HCT116 (cell line): ENCODE measurements around the gene FBXO46. TPM values are rescaled to one million over a fixed set of nuclear protein-coding genes. Genes with fewer than 3 reads are reported as not detected.

Experiments used
- ATAC-seq: fragments of 200-7000 bp; cut with Tn5 transposase; 2 replicates; pipeline ENCODE4 v1.9.1; 2020; ENCODE audit warnings: mild to moderate bottlenecking, moderate library complexity
- BruUV-seq: library from RNA; stranded (reverse); fragments of 400-500 nt; replicated peaks from 2 replicates; lab custom pipeline; 2021; lab: Mats Ljungman, UMichigan
- CTCF ChIA-PET: fragments of 300-600 bp; sonication (Branson Sonifier 250); formaldehyde crosslinking; loops from one replicate; lab custom pipeline; 2021; ENCODE audit warnings: antibody characterized with exemption; lab: Charles Lee
- POLR2A ChIA-PET: fragments of 300-600, 350-600 bp; sonication (Branson Sonifier 250); formaldehyde crosslinking; loops from one replicate; lab custom pipeline; 2021; ENCODE audit warnings: antibody characterized with exemption; lab: Charles Lee
- RAD21 ChIA-PET, 2 experiments: fragments of 300-600 bp; sonication (Branson Sonifier 250); formaldehyde crosslinking; loops; one replicate each; lab custom pipeline; 2023; ENCODE audit warnings: low total read pairs in 2 of 2; ENCODE audit not compliant: uncharacterized antibody in 2 of 2, unreplicated experiment in 2 of 2, low non-redundant PET in 1 of 2; lab: Charles Lee
- DNase-seq: peaks from one replicate; pipeline ENCODE4 v3.0.0-alpha.2; 2010; ENCODE audit warnings: low read depth, low spot score
- H2AFZ ChIP-seq: fragments of 200-600 bp; shearing (Covaris generic), sonication (generic); 2 replicates; pipeline ENCODE4 v1.6.1; 2017; ENCODE audit warnings: low read depth, mixed run types, mixed read lengths, antibody characterized with exemption, low read length; ENCODE audit not compliant: poor library complexity, severe bottlenecking
- H3K27ac ChIP-seq: 2 replicates; pipeline ENCODE4 v1.5.1; 2012; ENCODE audit warnings: low read depth, low read length
- H3K27me3 ChIP-seq: fragments of 200-600 bp; sonication (generic); 2 replicates; pipeline ENCODE4 v1.6.1; 2016; ENCODE audit warnings: mixed run types, low read length, mixed read lengths; ENCODE audit not compliant: insufficient read depth
- H3K36me3 ChIP-seq, 2 experiments: fragments of 200-500 bp in 1 of 2; fragments of 200-600 bp in 1 of 2; sonication (Bioruptor generic) in 1 of 2; sonication (generic) in 1 of 2; 2 replicates each; pipeline versions ENCODE4 v1.5.1 to v1.6.1; 2014 to 2016; ENCODE audit warnings: low read length in 2 of 2, inconsistent platforms in 1 of 2, mixed read lengths in 1 of 2, mixed run types in 1 of 2; ENCODE audit not compliant: insufficient read depth in 2 of 2, control insufficient read depth in 1 of 2
- H3K4me1 ChIP-seq, 2 experiments: fragments of 200-600 bp in 1 of 2; sonication (generic) in 1 of 2; 2 replicates each; pipeline versions ENCODE4 v1.5.1 to v1.6.1; 2012 to 2017; ENCODE audit warnings: low read length in 2 of 2, inconsistent platforms in 1 of 2, mild to moderate bottlenecking in 1 of 2, mixed read lengths in 1 of 2, mixed run types in 1 of 2, moderate library complexity in 1 of 2; ENCODE audit not compliant: insufficient read depth in 2 of 2, control insufficient read depth in 1 of 2
- H3K4me2 ChIP-seq: fragments of 200-600 bp; sonication (generic); 2 replicates; pipeline ENCODE4 v1.6.1; 2017; ENCODE audit warnings: mixed run types, low read length, mixed read lengths
- H3K4me3 ChIP-seq, 2 experiments: fragments of 200-600 bp in 1 of 2; sonication (generic) in 1 of 2; replicated peaks in 1 of 2; 2 replicates each; pipeline ENCODE4 v1.5.1; 2011 to 2016; ENCODE audit warnings: low read length in 2 of 2, control low read depth in 1 of 2, low read depth in 1 of 2, mild to moderate bottlenecking in 1 of 2, mixed read lengths in 1 of 2, mixed run types in 1 of 2
- H3K79me2 ChIP-seq: fragments of 200-600 bp; sonication (generic); 2 replicates; pipeline ENCODE4 v1.6.1; 2017; ENCODE audit warnings: mild to moderate bottlenecking, mixed run types, low read length, moderate library complexity, mixed read lengths; ENCODE audit not compliant: insufficient read depth
- H3K9ac ChIP-seq: fragments of 200-600 bp; sonication (generic); 2 replicates; pipeline ENCODE4 v1.6.1; 2016; ENCODE audit warnings: low read length, mixed read lengths
- H3K9me2 ChIP-seq: fragments of 200-600 bp; sonication (generic), shearing (Covaris generic); 2 replicates; pipeline ENCODE4 v1.6.1; 2017; ENCODE audit warnings: mixed run types, mild to moderate bottlenecking, moderate library complexity; ENCODE audit not compliant: insufficient read depth
- H3K9me3 ChIP-seq, 2 experiments: fragments of 200-500 bp in 1 of 2; fragments of 200-600 bp in 1 of 2; sonication (Bioruptor generic) in 1 of 2; sonication (generic) in 1 of 2; 2 replicates each; pipeline ENCODE4 v1.6.1; 2014 to 2017; ENCODE audit warnings: low read length in 2 of 2, mixed read lengths in 2 of 2, inconsistent platforms in 1 of 2, low read depth in 1 of 2, mild to moderate bottlenecking in 1 of 2, mixed run types in 1 of 2, moderate library complexity in 1 of 2; ENCODE audit not compliant: control insufficient read depth in 1 of 2, insufficient read depth in 1 of 2
- H4K20me1 ChIP-seq: fragments of 200-600 bp; sonication (generic), shearing (Covaris generic); 2 replicates; pipeline ENCODE4 v1.6.1; 2017; ENCODE audit warnings: mixed run types, mild to moderate bottlenecking, moderate library complexity; ENCODE audit not compliant: insufficient read depth
- CBX3 ChIP-seq: IDR thresholded peaks from 2 replicates; pipeline ENCODE4 v1.6.1; 2012; ENCODE audit warnings: low read depth
- CEBPB ChIP-seq: IDR thresholded peaks from 2 replicates; pipeline ENCODE4 v1.6.1; 2012; ENCODE audit warnings: low read depth
- EGR1 ChIP-seq: IDR thresholded peaks from 2 replicates; pipeline ENCODE4 v1.6.1; 2012; ENCODE audit warnings: low read depth
- ELF1 ChIP-seq: IDR thresholded peaks from 2 replicates; pipeline ENCODE4 v1.6.1; 2012; ENCODE audit warnings: low read depth, borderline replicate concordance
- EZH2 ChIP-seq: fragments of 200-600 bp; sonication (generic); IDR thresholded peaks from 2 replicates; pipeline ENCODE4 v1.6.1; 2017; ENCODE audit warnings: antibody characterized with exemption, mixed run types
- JUND ChIP-seq: IDR thresholded peaks from 2 replicates; pipeline ENCODE4 v1.6.1; 2012
- RAD21 ChIP-seq: IDR thresholded peaks from 2 replicates; pipeline ENCODE4 v1.6.1; 2012; ENCODE audit warnings: low read depth, mild to moderate bottlenecking
- SIN3A ChIP-seq: IDR thresholded peaks from 2 replicates; pipeline ENCODE4 v1.6.1; 2012; ENCODE audit warnings: low read depth
- SP1 ChIP-seq: IDR thresholded peaks from 2 replicates; pipeline ENCODE4 v1.6.1; 2012; ENCODE audit warnings: low read depth
- TCF7L2 ChIP-seq: IDR thresholded peaks from 2 replicates; pipeline ENCODE4 v1.7.0; 2011; ENCODE audit warnings: borderline replicate concordance, inconsistent platforms; ENCODE audit not compliant: insufficient read depth, insufficient read length; ENCODE audit errors: extremely low read depth
- YY1 ChIP-seq: IDR thresholded peaks from 2 replicates; pipeline ENCODE4 v1.6.1; 2011; ENCODE audit warnings: low read length, low read depth, moderate library complexity, mild to moderate bottlenecking; ENCODE audit not compliant: insufficient replicate concordance; ENCODE audit errors: extremely low read depth
- ZFX ChIP-seq: fragments of 450-650 bp; IDR thresholded peaks from 2 replicates; pipeline ENCODE4 v1.6.1; 2017
- ZNF274 ChIP-seq: fragments of 200-500 bp; sonication (Bioruptor generic); IDR thresholded peaks from 2 replicates; pipeline ENCODE4 v1.6.1; 2014; ENCODE audit warnings: mild to moderate bottlenecking, low read depth, low read length, inconsistent platforms
- intact Hi-C: fragments of 100-400 bp; cut with micrococcal nuclease; formaldehyde crosslinking; loops from 2 replicates; pipeline ENCODE4 v1.10.0; 2022
- total RNA-seq: library from RNA; stranded (reverse); gene quantifications from one replicate; pipeline ENCODE4 v1.2.1, GENCODE V29; 2021; ENCODE audit not compliant: unreplicated experiment
- TF ChIP-seq, protein P1 (sequence below), 3 experiments: fragments of 200-600 bp in 1 of 3; sonication (generic) in 1 of 3; IDR thresholded peaks in 2 of 3; conservative IDR thresholded peaks in 1 of 3; 2 replicates each; pipeline ENCODE4 v1.5.1; 2012 to 2017; ENCODE audit warnings: low read depth in 2 of 3, low read length in 2 of 3, antibody characterized with exemption in 1 of 3, borderline replicate concordance in 1 of 3, control low read depth in 1 of 3, mild to moderate bottlenecking in 1 of 3, mixed read lengths in 1 of 3, mixed run types in 1 of 3, moderate library complexity in 1 of 3; ENCODE audit not compliant: insufficient read depth in 1 of 3
- TF ChIP-seq, protein P2 (sequence below): IDR thresholded peaks from 2 replicates; pipeline ENCODE4 v1.6.1; 2012; ENCODE audit warnings: low read depth
- TF ChIP-seq, protein P3 (sequence below): IDR thresholded peaks from 2 replicates; pipeline ENCODE4 v1.6.1; 2012
- TF ChIP-seq, protein P4 (sequence below): IDR thresholded peaks from 2 replicates; pipeline ENCODE4 v1.6.1; 2011; ENCODE audit warnings: mild to moderate bottlenecking, low read length, moderate library complexity; ENCODE audit not compliant: insufficient replicate concordance; ENCODE audit errors: extremely low read depth

FBXO46 gene
- total RNA-seq, 1 experiment from 2014 or later = 31.7 TPM

DNA sequence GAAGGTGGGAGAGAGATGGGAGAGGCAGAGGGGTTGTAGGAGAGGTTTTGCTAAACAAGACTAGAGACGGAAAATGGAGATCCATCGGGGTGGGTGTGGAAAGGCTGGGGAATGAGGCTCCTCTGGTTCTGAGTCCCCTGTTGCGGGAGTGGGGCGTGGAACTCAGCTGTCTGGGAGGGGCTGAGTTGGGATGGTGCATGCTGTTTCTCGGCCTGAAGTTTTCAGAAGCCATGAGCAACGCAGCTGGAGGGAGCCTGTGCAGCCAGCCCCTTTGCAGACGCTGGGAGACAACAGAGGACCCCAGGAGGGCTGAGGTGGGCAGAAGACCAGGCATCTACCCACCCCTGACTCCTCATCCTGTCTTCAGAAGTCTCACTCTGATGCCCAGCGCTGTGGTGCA is 70.1 kb downstream of the FBXO46 start:
- RAD21 ChIA-PET = no interaction called here
- H3K4me1 ChIP-seq = no peaks in the 10 kb centered on the region
- CTCF ChIA-PET = no interaction called here
- intact Hi-C loops = no loop called here
- no peaks in the 10 kb centered on the region for H3K9me3 ChIP-seq
- no peaks in the 10 kb centered on the region for H3K9me2 ChIP-seq
- no peaks in the 10 kb centered on the region for H4K20me1 ChIP-seq
- BruUV-seq = no TSS peak
- H3K79me2 ChIP-seq = no peaks in the 10 kb centered on the region
- H3K4me3 ChIP-seq = no peak overlapping the region
- POLR2A ChIA-PET = interaction anchor here (1.4 kb wide), 1 partner anchor 10 kb away, joined by 5 read pairs; no protein-coding TSS in a partner anchor
- H3K27me3 ChIP-seq = no peaks in the 10 kb centered on the region
- TF ChIP-seq EZH2 = no peak
- TF ChIP-seq ZFX = no peak
- no peak for TF ChIP-seq TCF7L2
- TF ChIP-seq CBX3 = no peak
- TF ChIP-seq CEBPB = no peak
- TF ChIP-seq SIN3A = no peak
- TF ChIP-seq ELF1 = no peak
- TF ChIP-seq, protein P1, sequence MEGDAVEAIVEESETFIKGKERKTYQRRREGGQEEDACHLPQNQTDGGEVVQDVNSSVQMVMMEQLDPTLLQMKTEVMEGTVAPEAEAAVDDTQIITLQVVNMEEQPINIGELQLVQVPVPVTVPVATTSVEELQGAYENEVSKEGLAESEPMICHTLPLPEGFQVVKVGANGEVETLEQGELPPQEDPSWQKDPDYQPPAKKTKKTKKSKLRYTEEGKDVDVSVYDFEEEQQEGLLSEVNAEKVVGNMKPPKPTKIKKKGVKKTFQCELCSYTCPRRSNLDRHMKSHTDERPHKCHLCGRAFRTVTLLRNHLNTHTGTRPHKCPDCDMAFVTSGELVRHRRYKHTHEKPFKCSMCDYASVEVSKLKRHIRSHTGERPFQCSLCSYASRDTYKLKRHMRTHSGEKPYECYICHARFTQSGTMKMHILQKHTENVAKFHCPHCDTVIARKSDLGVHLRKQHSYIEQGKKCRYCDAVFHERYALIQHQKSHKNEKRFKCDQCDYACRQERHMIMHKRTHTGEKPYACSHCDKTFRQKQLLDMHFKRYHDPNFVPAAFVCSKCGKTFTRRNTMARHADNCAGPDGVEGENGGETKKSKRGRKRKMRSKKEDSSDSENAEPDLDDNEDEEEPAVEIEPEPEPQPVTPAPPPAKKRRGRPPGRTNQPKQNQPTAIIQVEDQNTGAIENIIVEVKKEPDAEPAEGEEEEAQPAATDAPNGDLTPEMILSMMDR (IDR thresholded peaks at IDR 0.05 in 2 of 3, conservative IDR thresholded peaks at IDR 0.05 in 1 of 3; ENCODE audit: borderline replicate concordance in 1 of 3, insufficient read depth in 1 of 3, low read depth in 2 of 3, low read length in 2 of 3) = no peak
- no peak for TF ChIP-seq YY1
- no peak for TF ChIP-seq EGR1
- no peak for TF ChIP-seq SP1
- TF ChIP-seq, protein P2, sequence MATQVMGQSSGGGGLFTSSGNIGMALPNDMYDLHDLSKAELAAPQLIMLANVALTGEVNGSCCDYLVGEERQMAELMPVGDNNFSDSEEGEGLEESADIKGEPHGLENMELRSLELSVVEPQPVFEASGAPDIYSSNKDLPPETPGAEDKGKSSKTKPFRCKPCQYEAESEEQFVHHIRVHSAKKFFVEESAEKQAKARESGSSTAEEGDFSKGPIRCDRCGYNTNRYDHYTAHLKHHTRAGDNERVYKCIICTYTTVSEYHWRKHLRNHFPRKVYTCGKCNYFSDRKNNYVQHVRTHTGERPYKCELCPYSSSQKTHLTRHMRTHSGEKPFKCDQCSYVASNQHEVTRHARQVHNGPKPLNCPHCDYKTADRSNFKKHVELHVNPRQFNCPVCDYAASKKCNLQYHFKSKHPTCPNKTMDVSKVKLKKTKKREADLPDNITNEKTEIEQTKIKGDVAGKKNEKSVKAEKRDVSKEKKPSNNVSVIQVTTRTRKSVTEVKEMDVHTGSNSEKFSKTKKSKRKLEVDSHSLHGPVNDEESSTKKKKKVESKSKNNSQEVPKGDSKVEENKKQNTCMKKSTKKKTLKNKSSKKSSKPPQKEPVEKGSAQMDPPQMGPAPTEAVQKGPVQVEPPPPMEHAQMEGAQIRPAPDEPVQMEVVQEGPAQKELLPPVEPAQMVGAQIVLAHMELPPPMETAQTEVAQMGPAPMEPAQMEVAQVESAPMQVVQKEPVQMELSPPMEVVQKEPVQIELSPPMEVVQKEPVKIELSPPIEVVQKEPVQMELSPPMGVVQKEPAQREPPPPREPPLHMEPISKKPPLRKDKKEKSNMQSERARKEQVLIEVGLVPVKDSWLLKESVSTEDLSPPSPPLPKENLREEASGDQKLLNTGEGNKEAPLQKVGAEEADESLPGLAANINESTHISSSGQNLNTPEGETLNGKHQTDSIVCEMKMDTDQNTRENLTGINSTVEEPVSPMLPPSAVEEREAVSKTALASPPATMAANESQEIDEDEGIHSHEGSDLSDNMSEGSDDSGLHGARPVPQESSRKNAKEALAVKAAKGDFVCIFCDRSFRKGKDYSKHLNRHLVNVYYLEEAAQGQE = no peak
- TF ChIP-seq, protein P3, sequence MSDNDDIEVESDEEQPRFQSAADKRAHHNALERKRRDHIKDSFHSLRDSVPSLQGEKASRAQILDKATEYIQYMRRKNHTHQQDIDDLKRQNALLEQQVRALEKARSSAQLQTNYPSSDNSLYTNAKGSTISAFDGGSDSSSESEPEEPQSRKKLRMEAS = no peak
- TF ChIP-seq JUND = no peak
- TF ChIP-seq ZNF274 = no peak
- TF ChIP-seq, protein P4, sequence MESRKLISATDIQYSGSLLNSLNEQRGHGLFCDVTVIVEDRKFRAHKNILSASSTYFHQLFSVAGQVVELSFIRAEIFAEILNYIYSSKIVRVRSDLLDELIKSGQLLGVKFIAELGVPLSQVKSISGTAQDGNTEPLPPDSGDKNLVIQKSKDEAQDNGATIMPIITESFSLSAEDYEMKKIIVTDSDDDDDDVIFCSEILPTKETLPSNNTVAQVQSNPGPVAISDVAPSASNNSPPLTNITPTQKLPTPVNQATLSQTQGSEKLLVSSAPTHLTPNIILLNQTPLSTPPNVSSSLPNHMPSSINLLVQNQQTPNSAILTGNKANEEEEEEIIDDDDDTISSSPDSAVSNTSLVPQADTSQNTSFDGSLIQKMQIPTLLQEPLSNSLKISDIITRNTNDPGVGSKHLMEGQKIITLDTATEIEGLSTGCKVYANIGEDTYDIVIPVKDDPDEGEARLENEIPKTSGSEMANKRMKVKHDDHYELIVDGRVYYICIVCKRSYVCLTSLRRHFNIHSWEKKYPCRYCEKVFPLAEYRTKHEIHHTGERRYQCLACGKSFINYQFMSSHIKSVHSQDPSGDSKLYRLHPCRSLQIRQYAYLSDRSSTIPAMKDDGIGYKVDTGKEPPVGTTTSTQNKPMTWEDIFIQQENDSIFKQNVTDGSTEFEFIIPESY = no peak
- no peak for TF ChIP-seq RAD21
- DNase-seq (no peak), ATAC-seq (no peak)
- no peak overlapping the region for H3K4me2 ChIP-seq
- H3K36me3 ChIP-seq = no peaks in the 10 kb centered on the region
- H3K9ac ChIP-seq = no peak overlapping the region
- no peak overlapping the region for H2AFZ ChIP-seq
- H3K27ac ChIP-seq = no peak overlapping the region
